ENCODE data around the gene PLAAT4.

PLAAT4 gene

DNA sequence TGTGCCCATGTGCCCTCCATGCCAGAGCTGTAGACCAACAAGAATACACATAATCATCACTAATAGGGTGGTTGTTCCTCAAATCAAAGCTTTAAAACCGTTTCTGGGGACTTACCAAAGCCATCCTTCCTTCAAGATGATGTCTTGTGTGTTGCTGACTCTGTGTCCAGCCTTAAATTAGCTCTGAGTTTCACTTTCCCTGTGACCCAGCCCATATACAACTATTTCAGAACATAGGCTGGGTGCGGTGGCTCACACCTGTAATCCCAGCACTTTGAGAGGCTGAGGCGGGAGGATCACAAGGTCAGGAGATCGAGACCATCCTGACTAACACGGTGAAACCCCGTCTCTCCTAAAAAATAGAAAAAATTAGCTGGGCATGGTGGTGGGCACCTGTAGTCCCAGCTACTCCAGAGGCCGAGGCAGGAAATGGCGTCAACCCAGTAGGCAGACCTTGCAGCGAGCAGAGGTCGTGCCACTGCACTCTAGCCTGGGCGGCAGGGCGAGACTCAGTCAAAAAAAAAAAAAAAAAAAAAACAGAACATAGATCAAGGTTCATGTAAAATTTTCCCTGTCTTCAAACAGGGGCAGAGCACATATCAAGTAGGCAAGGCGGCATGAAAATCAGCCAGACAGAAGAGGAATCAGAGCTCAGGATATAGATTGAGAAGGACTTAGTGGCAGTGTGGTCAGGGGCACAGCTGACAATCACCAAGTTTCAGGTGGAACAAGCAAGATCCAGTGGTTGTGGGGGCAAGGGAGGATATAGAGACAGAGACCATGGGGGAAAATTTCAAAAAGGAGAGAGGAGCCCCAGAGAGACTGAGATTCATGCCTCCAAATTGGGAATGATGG is 26.8 kb downstream of the PLAAT4 start, which contains the start of gene PLAAT2:
Gene PLAAT2 (minus strand): TSS at position 179 of the 855 bp plus-strand sequence. CDS start 55 bp downstream, at position 124.
- FAIRE-seq (no peak), DNase-seq (ENCODE audit: insufficient read length, low spot score) (no peak)
- TF ChIP-seq, protein P1, sequence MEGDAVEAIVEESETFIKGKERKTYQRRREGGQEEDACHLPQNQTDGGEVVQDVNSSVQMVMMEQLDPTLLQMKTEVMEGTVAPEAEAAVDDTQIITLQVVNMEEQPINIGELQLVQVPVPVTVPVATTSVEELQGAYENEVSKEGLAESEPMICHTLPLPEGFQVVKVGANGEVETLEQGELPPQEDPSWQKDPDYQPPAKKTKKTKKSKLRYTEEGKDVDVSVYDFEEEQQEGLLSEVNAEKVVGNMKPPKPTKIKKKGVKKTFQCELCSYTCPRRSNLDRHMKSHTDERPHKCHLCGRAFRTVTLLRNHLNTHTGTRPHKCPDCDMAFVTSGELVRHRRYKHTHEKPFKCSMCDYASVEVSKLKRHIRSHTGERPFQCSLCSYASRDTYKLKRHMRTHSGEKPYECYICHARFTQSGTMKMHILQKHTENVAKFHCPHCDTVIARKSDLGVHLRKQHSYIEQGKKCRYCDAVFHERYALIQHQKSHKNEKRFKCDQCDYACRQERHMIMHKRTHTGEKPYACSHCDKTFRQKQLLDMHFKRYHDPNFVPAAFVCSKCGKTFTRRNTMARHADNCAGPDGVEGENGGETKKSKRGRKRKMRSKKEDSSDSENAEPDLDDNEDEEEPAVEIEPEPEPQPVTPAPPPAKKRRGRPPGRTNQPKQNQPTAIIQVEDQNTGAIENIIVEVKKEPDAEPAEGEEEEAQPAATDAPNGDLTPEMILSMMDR (IDR thresholded peaks at IDR 0.05; ENCODE audit: insufficient read depth, missing control alignments), result no peak

DNA sequence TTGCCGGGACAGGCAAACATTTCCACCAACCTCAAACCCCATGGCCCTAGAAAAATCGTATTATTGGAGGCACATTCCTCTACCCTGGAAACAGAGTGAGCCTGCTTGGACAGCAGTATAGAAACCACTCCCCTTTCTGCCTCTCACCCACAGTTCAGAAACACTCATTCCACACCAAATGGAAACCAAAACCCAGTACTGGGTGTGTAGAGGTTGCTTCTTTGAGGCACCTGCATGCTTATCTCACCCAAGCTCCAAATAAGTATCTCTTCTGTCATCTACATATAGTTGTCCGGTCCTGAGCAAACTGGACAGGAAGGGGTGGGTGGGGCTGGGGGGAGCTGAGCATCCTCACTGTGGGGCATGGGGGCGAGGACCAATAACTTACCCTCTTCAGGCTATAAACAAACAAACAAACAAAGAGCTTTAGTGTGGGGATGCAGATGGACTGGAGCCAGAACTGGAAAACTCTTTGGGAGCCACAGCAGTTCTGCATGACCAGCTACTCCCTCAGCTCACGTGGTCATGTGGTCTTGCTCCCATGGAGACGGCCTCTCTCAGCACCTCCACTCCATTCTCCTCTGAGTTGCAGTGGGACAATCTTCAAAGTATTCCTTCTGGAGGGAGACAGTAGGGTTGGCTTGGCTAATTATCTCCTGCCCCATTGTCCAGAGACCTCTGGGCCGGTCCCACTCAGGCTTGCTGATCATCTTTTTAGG is 27.6 kb downstream of the PLAAT4 start:
- DNase-seq (ENCODE audit: insufficient read length, low spot score) (no peak), FAIRE-seq (no peak)
- TF ChIP-seq, protein P1 (IDR thresholded peaks at IDR 0.05; ENCODE audit: insufficient read depth, missing control alignments), result no peak

DNA sequence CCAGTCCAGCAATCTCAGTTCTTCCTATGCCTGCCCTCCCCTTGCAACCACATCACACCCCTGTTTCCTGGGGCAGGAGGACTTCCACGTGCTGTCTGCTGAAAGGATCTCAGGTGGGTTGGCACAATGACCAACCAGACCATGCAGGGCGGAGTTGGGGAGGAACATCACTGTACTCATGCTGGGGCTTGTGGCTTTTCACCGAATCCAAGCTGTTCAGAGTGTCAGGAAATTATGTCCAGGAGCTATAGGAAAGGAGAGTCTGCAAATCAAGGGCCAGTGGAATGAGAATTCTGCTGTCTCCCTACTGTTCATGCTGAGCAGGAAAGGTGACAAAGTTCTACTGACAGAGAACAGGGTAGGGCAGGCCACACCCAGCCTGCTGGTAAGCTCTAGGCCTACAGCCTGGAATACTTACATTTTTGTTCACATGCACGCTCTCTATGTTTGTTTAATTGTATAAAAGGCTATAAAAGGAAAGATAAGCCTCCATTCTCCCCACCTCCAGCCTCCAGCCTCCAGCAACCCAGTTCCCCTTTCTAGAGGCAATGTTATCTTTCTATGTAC is 28.3 kb downstream of the PLAAT4 start:
- TF ChIP-seq, protein P1 (IDR thresholded peaks at IDR 0.05; ENCODE audit: insufficient read depth, missing control alignments), result no peak
- DNase-seq (ENCODE audit: insufficient read length, low spot score), result no peak
- no peak for FAIRE-seq

DNA sequence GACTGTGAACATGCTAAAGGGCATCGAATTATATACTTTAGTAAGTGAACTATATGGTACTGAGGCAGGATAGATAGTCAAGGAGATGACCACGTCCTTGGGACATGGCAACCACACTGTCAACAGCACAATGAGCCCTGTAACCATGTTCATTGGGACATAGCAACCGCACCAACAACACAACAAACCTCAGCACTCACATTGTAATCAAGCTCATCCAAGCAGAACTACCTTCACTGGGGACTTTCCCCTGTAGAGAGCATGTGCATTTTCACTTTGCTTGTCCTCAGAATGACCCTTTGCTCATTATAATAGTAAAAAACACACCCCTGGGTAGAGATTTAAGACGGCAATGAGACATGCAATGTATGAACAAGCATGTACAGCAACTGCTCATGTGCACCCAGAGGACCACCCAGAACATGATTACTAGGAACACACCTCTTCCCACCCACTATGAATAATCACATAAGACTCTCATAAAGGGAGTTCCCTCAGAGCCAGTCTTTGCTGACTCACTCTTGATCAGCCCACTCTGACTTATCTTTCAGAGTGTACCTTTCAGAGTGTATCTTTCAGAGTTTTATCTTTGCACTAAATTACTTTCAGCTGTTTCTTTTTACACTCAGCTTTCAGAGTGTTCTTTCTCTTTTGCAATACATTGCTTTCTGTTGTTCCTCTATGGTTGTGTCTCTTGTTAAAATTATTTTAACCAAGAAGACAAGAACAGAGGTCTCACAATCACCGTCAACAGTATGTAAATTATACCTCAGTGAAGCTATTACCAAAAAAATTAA is 30.6 kb downstream of the PLAAT4 start:
- no peak for FAIRE-seq
- no peak for DNase-seq (ENCODE audit: insufficient read length, low spot score)
- TF ChIP-seq, protein P1 (IDR thresholded peaks at IDR 0.05; ENCODE audit: insufficient read depth, missing control alignments), result no peak

DNA sequence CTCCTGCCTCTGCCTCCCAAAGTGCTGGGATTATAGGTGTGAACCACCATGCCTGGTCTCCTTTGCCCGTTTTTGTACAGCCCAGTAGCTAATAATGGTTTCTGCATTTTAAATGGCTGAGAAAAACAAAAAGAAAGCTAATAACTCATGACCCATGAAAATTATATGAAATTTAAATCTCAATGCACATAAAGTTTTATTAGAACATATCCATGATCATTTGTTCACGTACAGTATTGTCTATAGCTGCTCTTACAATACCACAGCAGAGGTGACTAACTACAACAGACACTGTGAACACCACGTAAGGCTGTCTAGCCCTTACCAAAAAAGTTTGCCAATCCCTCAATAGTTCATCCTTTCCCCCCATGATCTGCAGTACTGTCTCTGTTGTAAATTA is 33.0 kb downstream of the PLAAT4 start:
- DNase-seq (ENCODE audit: insufficient read length, low spot score), result no peak
- FAIRE-seq, result no peak
- TF ChIP-seq, protein P1 (IDR thresholded peaks at IDR 0.05; ENCODE audit: insufficient read depth, missing control alignments), result no peak

DNA sequence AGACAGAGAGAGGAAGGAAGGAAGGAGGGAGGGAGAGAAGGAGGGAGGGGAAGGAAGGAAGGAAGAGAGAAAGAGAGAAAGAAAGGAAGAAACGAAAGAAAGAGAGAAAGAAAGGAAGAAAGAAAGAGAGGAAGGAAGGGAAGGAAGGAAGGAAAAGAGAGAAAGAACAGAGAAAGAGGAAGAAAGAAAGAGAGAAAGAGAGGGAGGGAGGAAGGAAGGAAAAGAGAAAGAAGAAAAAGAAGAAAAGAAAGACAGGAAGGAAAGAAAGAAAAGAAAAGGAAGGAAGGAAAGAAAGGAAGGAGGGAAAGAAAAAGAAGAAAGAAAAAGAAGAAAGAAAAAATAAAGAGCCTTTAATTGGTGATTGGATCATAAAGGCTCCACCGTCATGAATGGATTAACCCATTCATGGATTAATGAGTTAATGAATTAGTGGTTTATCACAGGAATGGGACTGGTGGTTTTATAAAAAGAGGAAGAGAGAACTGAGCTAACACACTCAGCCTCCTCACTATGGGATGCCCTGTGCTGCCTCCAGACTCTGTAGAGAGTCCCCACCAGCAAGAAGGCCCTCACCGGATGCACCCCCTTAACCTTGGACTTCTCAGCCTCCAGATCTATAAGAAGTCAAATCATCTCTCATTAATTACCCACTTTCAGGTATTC is 35.5 kb downstream of the PLAAT4 start:
- TF ChIP-seq, protein P1 (IDR thresholded peaks at IDR 0.05; ENCODE audit: insufficient read depth, missing control alignments), result no peak
- FAIRE-seq (no peak), DNase-seq (ENCODE audit: insufficient read length, low spot score) (no peak)

All from D721Med (cell line).